Fibroblast of skin of right quadriceps (primary cell): Measurements from ENCODE around the gene NAA10.

ENCODE experiments used
- DNase-seq: peaks from one replicate; pipeline ENCODE4 v3.0.0-alpha.2; 2013

Gene NAA10

DNA sequence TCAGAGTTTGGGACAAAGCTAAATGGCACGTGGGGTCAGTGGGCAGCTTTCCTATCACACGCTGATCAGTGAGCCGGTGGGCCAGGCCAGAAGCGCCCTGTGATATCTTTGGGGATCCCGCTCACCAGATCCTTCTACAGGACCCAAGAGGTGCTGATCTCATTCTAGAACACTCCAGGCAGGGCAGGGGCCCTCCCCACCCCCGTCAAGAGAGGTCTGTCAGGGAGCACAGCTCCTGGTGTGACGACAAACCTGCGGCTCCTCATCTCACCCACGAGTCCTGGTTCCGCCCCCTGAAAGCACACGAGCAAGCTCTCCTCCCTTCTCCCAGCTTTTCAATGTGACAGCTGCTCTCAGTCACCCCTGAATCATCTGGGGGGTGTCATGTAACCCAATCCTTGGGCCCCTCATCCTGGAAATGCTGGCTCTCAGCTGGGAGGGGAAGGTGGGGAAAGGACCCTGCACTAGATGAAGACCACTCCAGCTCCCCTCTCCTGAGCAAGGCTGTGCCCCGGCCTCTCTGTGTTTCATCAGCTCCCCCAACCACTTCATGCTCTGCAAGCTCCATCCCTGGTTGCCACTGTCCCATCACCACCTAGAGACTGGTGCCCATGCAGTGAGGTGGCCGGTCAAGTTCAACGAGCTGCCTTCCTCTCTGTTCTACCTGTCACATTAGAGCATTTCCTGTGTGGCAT, 32.2 kb upstream of the NAA10 start:
- DNase-seq: no peak

DNA sequence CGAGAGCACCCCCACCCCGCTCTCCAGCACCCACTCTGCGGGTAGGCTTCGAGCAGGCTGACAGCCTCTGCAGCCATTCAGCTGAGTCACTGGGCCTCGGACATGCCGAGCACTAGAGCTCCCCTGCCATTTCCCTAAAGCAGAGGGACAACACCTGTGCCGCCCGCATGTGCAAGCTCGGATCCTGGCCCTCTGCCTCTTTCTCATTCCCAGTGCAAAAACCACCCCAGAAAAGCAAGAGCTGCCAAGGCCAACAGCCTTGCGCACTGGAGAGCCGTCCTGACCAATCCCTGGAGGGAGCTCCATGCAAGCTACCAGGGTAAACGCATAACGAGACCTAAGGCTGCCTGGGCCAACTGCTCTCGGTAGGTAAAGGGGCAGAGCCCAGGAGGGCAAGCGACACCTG, 31.4 kb upstream of the NAA10 start:
- no peak for DNase-seq

DNA sequence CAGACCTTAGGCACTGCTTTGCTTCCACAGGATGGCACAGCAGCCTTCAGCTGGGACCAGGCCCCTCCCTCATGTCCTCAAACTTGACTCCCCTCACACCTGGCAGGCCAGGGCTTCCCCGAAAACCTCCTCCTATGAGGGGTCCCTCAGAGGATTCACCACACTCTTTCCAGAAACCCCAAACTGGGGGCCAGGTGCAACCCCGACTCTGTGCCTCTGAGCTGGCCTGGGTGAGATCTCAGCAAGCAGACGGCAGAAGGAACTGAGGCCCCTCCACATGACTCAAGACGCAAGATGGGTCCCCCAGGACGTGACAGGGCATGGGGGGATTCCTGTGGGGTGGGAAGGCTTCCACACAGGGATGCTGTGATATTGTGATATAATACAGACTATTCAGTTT, 30.6 kb upstream of the NAA10 start:
- DNase-seq: no peak

DNA sequence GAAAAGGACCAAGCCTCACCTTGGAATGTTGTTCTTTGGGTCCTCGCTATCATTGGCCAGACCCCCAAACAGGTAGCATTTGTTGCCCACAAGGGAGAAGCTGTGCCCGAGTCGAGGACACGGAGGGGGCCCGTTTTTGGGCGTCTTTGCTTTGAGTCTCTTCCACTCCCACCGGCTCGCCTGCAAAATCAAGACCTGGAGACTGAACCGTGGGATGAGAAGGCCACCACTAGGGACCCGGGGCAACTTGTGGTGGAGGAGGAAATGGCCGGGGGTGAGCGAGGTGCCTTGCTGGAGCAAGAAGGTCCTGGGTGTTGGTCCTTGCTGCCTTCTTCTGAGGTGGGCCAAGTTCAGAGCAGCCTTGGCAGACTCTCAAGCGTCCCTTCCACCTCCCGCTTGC, 29.3 kb upstream of the NAA10 start:
- DNase-seq: no peak

- no peak for DNase-seq
Observed at GRCh38 chrX:153963546-153963945, 28.7 kb upstream of the NAA10 start.

DNA sequence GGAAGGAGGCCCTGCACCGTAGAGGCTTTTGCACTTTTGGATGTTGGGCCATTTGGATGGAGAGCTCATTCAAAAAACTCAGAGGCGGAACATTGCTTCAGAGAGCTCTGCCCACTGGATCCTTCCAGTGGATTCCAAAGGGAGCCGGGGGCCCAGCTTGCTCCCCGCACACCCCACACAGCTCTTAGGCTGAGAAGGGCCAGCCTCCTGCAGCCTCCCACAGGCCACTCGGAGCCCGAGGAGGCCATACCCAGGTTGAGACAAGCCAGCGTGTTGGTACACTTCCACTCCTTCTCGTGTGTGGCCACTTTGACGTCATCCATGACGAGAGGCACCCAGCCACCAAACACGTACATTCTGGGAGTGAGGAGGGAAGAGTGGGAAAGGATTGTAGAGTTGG, 26.5 kb upstream of the NAA10 start:
- no peak for DNase-seq

DNA sequence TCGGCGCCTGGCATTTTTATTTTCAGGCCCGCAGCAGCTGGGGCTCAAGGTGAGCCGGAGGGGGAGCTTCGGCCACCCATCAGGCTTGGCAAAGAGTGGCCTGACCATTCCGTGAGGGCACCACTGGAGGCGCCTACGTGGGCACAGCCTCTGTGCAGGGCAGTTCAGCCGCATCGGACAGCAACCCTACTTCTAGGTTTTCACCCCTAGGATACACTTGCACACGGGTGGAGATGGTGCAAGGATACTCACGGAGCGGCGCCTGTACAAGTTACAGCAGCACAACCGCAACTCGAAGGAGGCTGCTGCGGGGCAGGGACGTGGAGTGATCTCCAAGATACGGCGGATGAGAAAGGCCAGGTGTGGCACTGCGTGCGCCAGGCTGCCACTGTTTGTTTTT, 25.9 kb upstream of the NAA10 start:
- DNase-seq: no peak

GRCh38 chrX:153960077-153960476, 25.2 kb upstream of the NAA10 start:
- DNase-seq: no peak

DNA sequence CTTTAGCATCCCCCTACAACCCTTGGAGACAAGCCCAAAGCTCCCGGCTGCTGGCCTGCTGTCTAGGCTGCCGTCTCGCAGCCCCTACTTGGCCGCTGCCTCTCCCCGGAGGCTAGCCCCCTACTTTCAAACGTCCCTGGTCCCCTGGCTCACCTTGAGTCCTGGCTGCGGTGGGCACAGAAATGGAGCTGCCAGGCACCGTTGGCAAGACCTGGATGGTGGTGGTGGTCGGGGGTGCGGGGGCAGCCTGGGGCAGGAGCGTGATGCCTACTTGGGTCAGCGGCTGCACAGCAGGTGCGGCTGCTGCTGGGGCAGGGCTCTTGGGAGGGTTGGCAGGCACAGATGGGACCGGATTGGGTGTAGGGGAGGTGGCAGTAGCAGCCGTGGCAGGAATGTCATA, 24.8 kb upstream of the NAA10 start:
- DNase-seq: no peak

GRCh38 chrX:153958605-153959004, 23.8 kb upstream of the NAA10 start:
- DNase-seq: no peak

DNA sequence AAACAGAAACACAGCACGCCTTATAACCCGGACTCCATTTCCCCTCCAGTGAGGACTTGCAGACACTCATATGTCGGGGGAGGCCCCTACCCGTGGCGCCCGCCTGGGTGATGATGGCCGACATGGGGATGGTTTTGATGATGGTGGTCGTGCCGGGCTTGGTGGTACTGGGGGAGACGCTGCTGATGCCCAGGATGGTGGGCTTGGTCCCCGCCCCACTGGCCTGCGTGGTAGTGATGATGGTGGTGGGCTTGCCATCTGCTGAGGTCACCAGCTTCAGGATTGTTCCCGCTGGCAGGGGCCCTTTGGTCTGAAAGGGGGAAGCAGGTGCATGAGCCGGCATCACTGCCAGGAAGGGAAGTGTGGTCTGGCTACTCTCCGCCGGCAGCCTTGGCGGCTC, 22.4 kb upstream of the NAA10 start:
- no peak for DNase-seq

GRCh38 chrX:153956044-153956907, 21.4 kb upstream of the NAA10 start:
- no peak for DNase-seq

DNA sequence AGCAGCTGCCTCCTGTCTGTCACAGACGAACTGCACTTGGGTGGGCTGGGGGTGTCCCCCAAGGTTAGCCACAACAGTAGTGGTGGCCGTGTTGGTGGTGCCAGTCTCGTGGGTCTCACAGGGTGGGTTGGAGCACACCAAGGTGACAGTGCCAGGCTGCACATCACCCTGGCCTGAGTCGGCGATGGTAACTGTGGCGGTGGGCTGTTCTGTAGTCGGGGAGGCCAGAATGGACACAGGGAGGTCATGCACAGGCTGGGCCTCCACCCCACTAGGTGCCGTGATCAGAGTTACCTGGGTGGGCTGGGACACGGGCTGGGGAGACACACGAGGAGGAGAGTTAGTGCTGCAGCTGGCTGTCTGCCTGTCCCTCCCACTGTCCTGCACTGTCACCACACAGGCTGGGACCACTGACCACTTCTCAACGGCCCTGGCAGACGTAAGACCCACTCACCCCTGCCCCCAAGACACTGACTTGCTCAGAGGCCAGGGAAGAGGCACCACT, 20.4 kb upstream of the NAA10 start:
- DNase-seq: no peak

GRCh38 chrX:153954558-153955227, 19.9 kb upstream of the NAA10 start:
- DNase-seq: no peak

GRCh38 chrX:153953892-153954557, 19.2 kb upstream of the NAA10 start:
- no peak for DNase-seq

GRCh38 chrX:153953342-153953830, 18.5 kb upstream of the NAA10 start:
- peak; percentile 64 for DNase-seq

DNA sequence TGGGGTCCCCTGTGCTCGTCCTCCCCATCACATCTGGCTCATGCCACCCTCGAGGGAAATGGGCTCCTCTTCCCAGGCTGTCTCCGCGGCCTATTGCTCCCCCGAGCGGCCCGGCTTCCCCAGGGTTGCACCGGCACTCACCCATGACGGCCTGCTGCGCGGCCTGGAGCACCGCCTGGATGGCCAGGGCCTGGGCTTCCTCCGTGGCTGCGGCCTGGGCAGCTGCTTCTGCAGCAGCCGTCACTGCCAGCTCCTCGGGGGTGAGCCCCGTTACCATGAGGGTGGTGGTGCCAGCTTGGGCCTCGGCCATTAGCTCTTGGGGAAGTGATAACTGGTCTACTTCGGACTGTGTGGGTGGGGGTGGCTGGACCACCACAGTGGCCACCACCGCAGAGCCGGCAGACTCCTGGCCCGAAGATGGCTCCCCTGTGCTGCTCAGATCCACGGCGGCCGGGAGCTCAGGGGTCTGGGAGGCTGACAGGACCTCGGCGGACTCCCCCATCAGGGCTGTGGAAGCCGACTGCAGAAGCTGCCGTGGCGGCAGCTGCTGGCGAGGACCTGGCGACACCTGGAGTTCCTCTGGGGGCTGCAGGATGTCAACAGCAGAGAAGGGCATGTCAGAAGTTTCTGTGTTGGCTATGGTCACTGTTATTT, 17.7 kb upstream of the NAA10 start:
- DNase-seq: no peak

DNA sequence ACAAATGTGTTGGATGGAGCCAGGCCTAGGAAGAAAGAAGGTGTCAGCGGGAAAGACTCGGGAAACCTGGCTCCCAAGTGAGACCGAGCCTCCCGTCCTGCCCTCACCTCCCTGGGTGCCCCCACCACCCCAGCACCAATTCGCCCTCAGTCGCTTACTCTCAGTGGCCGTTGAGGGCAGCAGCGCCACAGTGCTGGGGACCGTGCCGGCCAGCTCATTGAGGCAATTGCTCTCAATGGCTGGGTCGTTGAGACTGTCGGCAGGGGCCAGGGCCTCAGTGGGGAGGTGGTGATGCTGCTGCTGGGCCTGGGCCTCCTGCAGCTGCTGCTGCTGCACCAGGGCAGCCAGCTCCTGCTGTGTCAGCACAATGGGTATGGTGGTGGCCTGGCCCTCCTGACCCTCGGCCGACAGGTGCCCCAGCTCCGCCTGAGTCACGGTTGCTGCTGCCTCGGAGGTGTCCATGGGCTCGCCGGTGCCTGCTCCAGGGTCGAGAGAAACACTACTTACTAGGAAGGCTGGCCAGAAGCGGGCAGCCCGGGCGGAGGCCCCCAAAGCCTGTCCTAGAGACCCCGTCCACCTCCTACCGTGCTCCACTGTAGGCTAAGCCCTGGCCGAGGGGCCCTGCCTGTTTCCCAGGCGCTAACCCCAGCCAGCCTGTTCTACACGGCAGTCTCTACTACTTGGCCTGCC, 17.0 kb upstream of the NAA10 start:
- no peak for DNase-seq

DNA sequence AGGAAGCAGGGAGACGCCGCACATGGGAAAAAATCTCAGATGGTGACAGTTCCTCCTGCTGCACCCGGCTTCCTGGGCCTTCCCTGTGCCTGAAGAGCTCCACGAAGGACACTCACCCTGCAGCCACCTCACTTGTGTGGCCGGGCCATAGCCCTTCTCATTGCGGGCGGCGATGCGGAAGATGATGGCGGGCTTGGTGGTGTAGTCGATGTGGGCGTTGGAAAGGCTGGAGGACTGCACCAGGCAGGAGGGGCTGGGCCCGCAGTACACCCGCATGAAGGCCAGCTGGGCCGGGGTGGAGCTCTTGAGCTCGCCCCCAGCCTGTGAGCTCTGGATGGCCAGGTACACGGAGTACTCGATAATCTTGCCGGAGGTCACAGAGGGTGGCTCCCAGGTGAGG, 15.3 kb upstream of the NAA10 start:
- DNase-seq: no peak

DNA sequence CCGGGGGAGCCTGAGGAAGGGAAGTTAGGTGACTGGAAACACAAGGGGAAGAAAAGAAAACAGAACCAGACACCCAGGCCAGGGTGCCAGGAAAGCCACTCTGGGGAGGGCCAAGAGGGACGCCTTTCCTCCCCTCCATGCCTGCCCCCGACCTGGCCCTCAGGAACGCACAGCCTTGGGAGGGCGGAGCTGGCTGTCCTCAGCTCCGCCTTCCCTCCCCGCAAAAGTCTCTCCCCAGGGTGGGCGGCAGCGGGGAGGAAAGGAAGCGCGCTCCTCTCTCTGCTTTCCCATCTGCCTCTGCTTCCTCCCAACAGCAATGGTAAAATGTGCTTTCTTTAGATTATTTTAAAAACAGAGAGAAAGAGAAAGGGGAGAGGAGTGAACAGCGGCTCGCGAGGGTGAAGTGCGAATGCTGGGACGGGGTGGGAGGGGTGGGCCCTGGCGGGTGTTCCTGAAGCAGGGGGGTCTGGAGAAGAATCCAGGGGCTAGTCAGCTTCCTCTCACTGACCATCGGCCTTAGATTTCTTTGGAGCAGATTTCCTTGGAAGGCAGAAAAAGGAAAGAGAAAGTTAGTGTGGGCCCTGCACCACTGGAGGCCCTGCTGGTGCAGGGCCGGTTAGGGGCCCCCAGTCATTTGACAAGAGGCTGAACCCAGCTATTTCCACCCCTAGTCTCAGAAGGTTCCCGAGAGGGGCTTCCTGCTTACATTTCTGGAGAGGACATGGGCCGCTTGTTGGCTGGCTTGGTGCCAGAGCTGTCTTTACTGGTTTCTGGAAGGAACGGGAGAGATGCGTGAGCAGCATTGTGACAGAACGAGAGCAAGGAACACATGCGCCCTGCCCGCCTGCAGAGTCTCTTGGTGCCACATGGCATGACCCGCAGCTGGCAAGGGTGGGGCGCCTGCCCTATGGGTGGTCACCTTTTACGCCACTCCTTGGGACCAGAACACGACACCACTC, 14.3 kb upstream of the NAA10 start:
- DNase-seq: no peak
